GM21529 (cell line): ENCODE measurements around the gene TCF7L1.
"Not testable (repeated sequence)": the region's sequence is repeated elsewhere in the genome, so short reads cannot be mapped to it uniquely, and the experiment has no call there.

Experiments used
- ATAC-seq: cut with Tn5 transposase; IDR thresholded peaks from one replicate; pipeline ENCODE4 v1.9.1; 2021; ENCODE audit not compliant: unreplicated experiment

Gene TCF7L1, protein sequence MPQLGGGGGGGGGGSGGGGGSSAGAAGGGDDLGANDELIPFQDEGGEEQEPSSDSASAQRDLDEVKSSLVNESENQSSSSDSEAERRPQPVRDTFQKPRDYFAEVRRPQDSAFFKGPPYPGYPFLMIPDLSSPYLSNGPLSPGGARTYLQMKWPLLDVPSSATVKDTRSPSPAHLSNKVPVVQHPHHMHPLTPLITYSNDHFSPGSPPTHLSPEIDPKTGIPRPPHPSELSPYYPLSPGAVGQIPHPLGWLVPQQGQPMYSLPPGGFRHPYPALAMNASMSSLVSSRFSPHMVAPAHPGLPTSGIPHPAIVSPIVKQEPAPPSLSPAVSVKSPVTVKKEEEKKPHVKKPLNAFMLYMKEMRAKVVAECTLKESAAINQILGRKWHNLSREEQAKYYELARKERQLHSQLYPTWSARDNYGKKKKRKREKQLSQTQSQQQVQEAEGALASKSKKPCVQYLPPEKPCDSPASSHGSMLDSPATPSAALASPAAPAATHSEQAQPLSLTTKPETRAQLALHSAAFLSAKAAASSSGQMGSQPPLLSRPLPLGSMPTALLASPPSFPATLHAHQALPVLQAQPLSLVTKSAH

DNA sequence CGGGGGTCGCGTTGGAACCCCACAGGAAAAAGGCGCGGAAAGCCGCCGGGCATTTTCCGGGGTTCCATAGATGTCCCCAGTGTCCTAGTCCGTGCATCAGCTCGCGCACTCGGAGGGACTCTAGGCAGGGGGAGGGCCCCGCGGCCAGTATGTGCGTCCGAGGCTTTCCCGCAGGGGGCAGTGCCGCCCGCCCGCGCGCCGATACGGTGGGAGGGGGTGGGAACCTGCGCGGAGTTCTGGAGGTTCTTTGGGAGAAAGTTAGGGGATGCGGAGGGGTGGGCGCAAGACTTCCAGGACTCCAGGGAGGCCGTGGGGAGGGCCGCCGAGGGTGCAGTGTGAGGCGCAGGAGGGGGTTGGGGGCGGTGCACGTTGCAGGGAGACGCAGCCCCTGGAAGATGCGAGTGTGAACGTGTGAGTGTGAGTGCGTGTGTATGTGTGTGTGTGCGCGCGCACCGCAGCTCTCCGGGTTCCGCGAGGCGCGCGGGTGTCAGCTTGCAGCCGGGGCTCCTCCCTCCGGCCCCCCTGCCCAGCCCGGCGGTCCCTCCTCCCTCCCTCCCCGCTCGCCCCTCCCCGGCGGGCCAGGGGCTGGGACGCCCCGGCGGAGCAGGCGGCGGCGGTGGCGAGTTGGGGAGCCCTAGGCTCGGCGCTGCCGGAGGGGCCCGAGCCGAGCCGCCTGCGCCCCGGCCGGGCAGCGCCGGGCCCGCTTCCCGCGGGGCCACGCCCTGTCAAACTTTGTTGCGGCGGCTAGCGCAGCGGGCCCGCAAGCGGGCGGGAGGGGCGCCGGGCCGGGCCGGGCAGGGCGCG is at the start of gene TCF7L1:
Gene TCF7L1 (plus strand): TSS at position 559 of the 804 bp plus-strand sequence. CDS start 293 bp downstream, outside the sequence.
- no peak for ATAC-seq

DNA sequence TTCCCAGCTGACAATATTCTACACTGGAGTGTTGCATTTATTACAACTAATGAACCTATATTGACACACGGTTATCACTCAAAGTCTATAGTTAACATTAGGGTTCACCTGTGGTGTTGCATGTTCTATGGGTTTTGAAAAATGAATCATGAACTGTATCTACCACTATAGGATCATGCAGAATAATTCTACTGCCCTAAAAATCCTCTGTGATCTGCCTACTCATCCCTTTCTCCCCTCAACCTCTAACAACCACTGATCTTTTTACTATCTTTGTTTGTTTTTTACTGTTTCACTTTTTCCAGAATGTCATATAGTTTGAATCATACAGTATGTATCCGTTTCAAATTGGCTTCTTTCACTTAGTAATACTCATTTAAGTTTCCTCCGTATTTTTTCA is 47.6 kb upstream of the TCF7L1 start:
- ATAC-seq: no peak

DNA sequence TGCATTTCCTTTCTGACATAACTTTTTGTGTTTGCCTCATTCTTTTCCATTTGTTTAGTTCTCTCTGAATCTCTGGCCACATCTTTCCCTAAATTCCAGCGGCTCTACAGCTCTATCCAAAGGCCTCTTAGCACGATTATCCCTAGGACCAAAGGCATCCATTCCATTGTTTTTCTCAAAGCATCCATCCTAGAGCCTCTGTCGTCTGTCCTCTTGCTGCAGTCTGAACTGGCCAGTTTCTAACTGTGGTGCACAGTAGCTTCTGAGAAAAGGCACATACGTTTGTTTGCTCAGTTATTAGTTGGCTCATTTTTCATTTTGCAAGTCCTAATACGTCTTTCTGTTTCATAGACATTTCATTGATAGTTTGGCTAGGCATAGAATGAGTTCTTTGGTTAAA is 45.7 kb upstream of the TCF7L1 start:
- no peak for ATAC-seq

DNA sequence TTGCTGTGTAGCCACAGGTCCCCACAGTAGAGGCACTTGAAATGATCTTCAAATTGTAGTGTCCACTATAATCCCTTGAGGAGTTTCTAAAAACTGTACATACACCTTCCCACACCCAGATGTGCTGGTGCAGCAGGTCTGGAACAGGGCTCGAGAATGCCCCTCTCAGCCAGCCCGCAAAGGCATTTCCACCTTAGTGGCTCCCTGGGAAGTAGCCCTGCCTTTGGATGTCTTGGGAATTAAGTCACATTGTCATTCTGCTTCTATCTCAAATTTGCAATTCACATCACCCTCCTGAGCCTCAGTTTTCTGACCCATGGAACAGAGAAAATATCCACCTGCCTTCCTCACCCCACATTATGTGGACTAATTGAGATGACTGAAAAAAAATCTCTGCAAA is 44.3 kb upstream of the TCF7L1 start:
- ATAC-seq: no peak

DNA sequence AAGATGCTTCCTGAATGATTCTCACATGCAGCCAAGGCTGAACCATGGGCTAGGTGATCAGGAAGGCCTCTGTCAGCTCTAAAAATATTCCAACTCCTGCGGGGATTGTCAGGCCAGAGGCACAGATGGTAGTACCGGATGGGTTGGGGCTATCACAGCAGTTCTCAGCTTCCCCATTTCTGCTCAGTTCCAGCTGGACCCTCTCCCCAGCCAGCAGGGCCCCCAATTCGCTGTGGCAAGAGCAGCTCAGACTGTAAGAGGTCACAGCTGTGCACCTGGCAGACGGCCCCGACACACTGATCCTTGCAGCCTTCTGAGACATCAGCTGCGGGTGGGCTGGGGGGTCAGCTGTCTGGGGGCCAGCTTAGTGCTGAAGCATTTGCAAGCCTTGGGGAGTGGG is 43.6 kb upstream of the TCF7L1 start:
- no peak for ATAC-seq

DNA sequence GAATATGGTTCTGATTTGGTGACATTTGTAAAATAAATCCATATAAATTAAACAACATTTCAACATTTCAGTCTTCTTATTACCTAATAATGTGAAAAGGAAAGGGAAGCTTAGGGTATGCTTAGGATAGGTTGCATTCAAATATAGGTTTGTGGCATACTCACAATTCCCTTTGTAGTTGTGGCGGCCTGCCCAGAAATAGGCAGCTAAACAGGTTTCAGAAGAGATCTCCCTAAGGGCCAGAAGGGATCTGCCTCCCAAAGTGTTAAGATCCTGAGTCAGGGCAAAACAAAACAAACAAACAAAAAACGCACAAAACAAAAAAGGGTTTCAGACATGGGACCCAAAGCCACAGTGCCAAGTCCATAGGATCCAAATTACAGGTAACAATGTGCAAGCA is 41.4 kb upstream of the TCF7L1 start:
- ATAC-seq: no peak

DNA sequence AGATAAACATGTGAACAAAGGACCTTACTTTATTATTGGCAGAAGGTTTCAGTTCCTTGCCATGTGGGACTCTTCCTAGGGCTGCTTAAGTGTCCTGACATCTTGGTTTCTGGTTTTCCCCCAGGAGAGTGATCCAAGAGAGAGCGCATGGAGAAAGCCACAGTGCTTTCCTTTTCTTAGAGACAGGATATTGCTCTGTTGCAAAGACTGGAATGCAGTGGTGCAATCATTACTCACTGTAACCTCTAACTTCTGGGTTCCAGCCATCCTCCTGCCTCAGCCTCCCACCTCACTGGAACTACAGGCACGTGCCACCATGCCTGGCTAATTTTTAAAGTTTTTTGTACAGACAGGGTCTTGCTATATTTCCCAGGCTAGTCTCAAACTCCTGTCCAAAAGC is 38.1 kb upstream of the TCF7L1 start:
- no peak for ATAC-seq

DNA sequence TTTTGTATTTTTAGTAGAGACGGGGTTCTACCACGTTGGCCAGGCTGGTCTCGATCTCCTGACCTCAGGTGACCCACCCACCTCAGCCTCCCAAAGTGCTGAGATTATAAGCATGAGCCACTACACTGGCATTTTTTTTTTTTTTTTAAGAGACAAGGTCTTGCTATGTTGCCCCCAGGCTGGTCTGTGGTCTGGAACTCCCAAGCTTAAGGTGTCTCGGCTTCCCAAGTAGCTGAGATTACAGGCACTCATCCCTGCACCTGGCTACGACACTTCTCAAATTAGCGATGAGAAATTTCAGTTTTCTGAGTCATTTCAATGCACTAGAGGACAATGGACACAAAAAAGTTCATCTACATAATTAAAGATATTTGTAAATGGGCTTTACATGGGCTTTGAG is 36.6 kb upstream of the TCF7L1 start:
- no peak for ATAC-seq

DNA sequence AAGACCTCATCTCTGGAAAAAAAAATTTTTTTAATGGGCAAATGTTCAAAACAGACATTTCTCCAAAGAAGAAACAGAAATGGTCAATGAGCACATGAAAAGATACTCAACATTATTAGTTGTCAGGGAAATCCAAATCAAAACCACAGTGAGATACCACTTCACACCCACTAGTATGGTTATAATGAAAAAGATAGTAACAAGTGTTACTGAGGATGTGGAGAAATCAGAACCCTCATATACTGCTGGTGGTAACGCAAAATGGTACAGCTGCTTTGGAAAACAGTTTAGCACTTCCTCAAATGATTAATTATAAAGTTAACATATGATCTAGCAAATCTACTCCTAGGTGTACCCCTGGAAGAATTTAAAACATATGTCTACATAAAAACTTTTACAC is 29.0 kb upstream of the TCF7L1 start:
- no peak for ATAC-seq

DNA sequence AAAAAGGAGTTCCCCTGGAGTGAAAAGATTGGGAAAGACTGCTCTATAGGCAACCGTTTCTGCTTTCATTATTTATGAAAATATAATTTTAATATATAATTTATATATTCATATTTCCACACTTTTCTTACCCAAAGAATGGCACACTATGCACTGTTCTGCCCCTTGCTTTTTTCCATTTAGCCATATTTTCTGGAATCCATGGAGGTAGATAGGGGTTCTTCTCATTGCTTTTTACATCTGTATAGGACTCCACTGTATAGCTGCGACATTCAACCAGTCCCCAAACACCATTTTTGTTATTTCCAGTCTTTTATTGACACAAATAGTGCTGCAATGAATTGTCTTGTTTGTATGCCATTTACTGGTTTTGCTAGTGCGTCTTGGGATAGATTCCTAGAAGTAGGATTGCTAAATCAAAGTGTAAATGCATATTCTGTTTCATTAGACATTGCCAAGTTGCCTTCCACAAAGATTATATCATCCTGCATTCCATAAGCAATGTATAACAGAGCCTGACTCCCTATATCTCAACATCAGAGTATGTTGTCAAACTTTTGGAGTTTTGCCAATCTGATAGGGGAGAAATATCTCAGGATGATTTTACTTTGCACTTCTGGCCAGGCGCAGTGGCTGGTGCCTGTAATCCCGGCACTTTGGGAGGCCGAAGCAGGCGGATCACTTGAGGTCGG is 26.6 kb upstream of the TCF7L1 start:
- ATAC-seq: no peak

DNA sequence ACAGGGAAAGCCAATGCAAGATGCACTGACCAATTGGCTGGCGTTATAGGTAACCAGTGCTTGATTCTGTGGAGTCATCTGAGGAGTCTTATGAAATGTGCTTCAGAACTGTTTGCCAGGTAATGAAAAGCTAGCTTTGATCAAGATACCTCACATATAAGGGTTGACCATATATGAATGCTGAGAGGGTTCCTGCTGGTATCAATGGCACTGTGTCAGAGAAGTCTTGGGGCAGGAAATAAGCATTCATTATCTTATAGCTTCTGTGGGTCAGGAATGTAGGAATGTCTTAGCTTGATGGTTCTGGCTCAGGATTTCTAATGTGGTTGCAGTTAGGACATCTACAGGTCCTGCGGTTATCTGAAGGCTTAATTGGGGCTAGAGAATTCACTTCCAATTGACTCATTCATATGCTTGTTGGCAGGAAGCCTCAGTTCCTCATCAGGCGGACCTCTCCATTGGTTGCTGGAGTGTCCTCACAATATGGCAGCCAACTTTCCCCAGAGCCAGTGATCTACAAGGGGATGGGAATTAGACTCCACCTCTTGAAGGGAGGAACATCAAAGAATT is 22.1 kb upstream of the TCF7L1 start:
- ATAC-seq: no peak

DNA sequence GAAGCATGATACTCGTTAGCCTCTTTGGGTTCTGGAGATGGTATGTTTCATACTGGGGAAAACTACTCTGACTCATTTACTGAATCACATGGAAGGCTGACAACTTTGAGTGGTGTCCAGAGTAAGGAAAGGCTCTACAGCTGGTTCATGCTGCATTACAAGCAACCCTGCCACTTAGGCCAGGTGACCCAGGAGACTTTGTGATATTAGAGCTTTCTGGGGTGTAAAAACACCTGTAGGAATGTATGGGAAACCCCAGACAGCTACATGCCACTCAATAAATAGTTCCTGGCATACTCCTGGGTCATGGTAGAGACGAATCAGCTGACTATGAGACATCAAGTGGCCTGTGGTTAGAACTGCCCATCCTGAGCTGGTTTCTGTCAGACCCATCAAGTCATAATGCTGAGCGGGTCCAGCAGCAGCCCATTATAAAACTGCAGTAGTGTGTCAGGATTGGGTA is 21.3 kb upstream of the TCF7L1 start:
- no peak for ATAC-seq

DNA sequence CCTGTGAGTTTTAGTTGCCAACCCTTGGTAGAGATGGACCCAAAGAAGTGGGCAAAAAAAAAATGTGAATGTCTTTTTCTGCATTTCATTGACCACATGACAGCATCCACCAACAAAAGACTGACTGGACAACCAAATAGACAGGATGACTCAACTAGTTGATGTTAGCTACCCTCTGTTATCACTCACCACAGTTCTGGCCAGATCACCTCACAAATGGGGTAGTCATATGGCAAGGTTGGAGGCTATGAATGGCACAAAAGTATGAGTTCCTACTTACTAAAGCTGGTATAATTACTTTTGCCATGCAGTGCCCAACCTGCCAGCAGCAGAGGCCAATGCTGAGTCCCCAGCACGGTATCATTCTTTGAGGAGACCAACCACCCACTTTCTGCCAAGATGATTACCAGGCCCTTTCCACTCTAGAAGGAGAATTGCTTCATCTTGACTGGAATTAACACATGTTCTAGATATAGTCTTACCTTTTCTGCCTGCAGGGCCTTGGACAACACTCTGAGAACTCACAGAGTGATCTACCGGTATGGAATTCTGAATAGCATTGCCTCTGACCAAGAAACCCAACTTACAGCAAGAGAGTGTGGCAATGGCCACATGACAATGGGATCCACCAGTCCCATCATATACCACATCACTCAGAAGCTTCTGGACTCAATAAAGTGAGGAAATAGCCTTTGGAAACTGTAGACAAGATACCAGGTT is 20.1 kb upstream of the TCF7L1 start:
- no peak for ATAC-seq

DNA sequence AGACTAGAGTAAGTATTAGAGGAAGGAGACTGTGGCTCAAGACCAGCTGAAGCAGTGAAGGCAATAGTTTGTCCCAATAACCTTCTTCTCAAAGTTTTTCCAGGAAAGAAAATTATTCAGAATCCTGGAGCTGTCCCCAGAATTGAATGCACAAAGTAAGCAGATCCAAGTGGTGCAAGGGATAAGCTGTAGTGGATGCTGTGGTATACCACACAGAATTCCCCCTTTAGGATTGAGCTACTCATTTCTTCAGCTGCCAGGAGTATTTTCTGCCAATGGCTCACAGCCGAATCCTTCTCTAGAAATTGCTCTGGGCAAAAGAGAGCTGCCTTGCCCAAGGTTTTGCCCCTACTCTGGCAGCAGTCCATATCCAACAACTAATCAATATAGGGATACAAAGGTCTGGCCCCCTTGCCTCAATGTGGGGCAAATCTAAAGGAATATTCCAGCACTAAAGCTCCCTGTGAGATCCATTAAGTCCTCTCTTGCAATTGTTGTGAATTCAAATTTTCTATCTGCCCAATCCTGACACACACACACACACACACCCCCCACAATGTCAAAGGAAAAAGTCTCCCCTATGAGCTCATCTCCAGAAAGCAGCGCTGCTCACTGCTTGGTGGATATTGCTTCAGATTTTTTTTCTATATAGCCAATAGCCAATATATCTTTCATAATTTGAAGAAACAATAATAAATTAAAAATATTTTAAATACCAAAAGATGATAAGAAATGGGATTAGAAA is 18.4 kb upstream of the TCF7L1 start:
- no peak for ATAC-seq

DNA sequence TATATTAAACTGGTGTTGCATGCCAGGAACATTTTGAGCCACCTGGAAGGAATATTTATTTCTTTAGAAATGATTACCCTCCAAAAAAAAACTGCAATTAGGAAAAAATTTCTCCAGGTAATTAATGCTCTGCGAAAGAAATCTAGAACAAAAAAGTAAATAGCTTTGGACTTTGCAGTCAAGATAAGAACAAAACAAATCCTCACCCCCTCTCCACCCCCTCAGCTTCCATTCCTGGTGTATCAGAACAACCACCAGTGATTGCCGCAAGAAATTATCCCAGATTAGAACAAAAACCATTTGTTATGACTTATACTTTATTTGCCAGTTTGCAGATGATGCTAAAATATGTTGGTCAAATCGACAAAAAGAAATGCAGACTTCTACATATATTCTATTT is 17.0 kb upstream of the TCF7L1 start:
- no peak for ATAC-seq

DNA sequence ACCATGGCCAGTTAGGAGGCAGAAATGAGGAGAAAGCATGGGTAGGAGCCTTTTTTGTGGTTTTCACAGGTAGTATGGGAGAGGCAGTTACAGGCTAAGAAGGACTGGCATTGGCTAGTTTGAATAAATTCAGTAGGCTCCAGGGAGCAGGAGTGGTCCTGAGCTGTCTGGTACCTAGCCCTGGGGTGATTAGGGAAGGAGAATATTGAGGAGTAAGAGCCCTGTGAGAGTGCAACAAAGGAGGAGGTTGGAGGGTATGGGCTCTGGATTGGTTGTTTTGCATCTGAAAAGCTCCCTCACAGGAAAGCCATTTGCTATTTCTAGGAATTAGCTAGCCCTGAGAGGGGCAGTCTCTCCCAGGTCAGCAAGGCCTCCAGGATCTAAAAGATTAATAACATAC is 13.3 kb upstream of the TCF7L1 start:
- no peak for ATAC-seq

DNA sequence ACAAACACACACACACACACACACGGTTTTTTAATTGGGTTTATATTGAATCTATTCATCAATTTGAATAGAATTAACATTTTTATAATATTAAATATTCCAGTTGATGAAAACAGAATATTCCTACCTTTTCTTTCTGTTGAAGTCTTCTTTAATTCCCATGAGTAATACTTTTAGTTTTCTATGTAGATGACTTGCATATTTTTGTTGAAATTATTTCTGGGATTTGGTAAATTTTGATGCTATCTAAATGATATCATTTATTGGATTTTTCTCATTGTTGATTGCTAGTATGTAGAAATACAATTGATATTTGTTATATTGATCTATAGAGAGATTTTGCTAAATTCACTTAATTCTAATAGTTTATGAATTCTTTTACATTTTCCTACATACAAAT is 12.8 kb upstream of the TCF7L1 start:
- no peak for ATAC-seq

DNA sequence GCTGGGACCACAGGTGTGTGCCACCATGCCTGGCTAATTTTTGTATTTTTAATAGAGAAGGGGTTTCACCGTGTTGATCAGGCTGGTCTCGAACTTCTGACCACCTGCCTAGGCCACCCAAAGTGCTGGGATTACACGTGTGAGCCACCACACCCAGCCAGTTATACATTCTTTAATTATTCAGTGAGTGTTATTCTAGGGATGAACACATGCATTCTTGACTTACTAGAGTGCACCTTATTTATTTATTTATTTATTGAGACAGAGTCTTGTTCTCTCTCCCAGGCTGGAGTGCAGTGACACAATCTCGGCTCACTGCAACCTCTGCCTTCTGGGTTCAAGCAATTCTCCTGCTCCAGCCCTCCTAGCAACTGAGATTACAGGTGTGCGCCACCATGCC is 6.7 kb upstream of the TCF7L1 start:
- not testable (repeated sequence) for ATAC-seq

DNA sequence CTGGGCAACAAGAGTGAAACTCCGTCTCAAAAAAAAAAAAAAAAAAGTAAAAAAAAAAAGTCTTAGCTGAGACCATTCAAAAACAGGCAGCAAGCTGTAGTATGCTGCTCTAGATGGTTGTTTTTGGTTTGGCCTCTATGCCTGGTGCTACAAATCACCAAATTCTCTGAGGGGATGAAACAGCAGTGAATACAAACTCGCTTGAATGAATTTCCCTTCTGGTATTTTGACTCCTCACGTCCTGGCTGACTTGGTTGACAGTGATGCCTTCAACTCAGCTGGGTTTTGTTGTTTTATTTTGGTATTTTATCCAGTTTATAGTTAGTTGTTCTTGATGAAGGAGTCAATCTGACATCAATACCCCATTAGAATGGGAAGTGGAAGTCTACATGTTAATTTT is 3.3 kb upstream of the TCF7L1 start:
- no peak for ATAC-seq

DNA sequence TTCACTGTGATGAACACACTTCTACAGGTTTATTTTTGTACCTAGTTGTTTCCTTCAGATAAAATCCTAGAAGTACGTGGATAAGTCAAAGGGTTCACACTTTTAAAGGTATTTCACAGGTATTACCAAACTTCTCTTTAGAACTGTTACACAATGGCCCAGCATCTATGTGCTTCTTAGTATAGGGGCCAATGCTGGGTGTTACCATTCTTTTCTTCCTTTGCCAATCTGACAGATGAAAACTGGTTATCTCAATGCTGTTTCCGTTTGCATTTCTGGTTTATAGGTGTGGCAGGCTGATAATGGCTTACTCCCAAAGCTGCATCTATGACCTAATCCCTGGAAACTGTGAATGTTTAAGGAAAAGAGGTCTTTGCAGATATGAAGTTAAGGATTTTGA is 2.8 kb upstream of the TCF7L1 start:
- no peak for ATAC-seq
